Lung (tissue), 12 donors: ENCODE measurements around the gene RBM33. TPM values are rescaled to one million over a fixed set of nuclear protein-coding genes. Genes with fewer than 3 reads are reported as not detected.

ENCODE experiments used
- ATAC-seq: fragments of 200-7000 bp; cut with Tn5 transposase; one replicate; pipeline ENCODE4 v1.9.1; 2020; ENCODE audit warnings: moderate number of reproducible peaks; ENCODE audit not compliant: insufficient read depth, low FRiP score
- DNase-seq, 3 donors: peaks; one replicate each; pipeline ENCODE4 v3.0.0-alpha.2; 2013 to 2017
- H3K27ac ChIP-seq, 2 donors: one replicate each; pipeline ENCODE4 v1.5.1; 2013; ENCODE audit warnings: mild to moderate bottlenecking in 2 of 2, moderate library complexity in 2 of 2, control low read depth in 1 of 2, inconsistent platforms in 1 of 2, low read depth in 1 of 2, low read length in 1 of 2
- H3K27me3 ChIP-seq, 3 donors: one replicate each; pipeline ENCODE4 v1.5.1; 2013; ENCODE audit warnings: low read length in 2 of 3; ENCODE audit not compliant: control insufficient read depth in 3 of 3, insufficient read depth in 3 of 3
- H3K36me3 ChIP-seq, 4 donors: one replicate each; pipeline ENCODE4 v1.5.1; 2013; ENCODE audit warnings: low read length in 4 of 4, mild to moderate bottlenecking in 1 of 4, moderate library complexity in 1 of 4; ENCODE audit not compliant: control insufficient read depth in 4 of 4, insufficient read depth in 4 of 4
- H3K4me1 ChIP-seq, 5 donors: one replicate each; pipeline ENCODE4 v1.5.1; 2013; ENCODE audit warnings: low read length in 5 of 5, mild to moderate bottlenecking in 2 of 5, moderate library complexity in 1 of 5; ENCODE audit not compliant: control insufficient read depth in 5 of 5, insufficient read depth in 5 of 5
- H3K4me3 ChIP-seq: one replicate; pipeline ENCODE4 v1.5.1; 2013; ENCODE audit warnings: mild to moderate bottlenecking, control low read depth, moderate library complexity
- H3K9ac ChIP-seq, 2 donors: one replicate each; pipeline ENCODE4 v1.5.1; 2013; ENCODE audit warnings: low read length in 2 of 2, control low read depth in 1 of 2; ENCODE audit not compliant: insufficient read depth in 1 of 2
- H3K9me3 ChIP-seq, 4 donors: one replicate each; pipeline ENCODE4 v1.5.1; 2013; ENCODE audit warnings: low read length in 3 of 4, mild to moderate bottlenecking in 1 of 4, moderate library complexity in 1 of 4; ENCODE audit not compliant: control insufficient read depth in 4 of 4, insufficient read depth in 3 of 4
- CTCF ChIP-seq: IDR thresholded peaks from 2 replicates; pipeline ENCODE4 v1.5.1; 2012; ENCODE audit warnings: mild to moderate bottlenecking; ENCODE audit errors: control extremely low read depth, extremely low read depth
- WGBS, 2 donors: extraction: QIAGEN DNeasy Blood & Tissue Kit; methylation state at CpG; one replicate each; pipeline ENCODE4 v1.1.7; 2013; 5-methylcytosine and 5-hydroxymethylcytosine counted together
- polyA plus RNA-seq, 2 donors: library from polyadenylated mRNA; stranded (reverse); fragments of 200-250 nt; gene quantifications; one replicate each; pipeline ENCODE4 v1.2.1, GENCODE V29; 2013
- total RNA-seq, 2 donors: library from RNA; depleted of rRNA in 1 of 2; stranded (reverse); fragments of >200 nt in 1 of 2; gene quantifications; one replicate each; pipeline ENCODE4 v1.2.1, GENCODE V29; 2014 to 2021
- donor health status: control.
- donor health status: control.
- donor health status: Bipolar disorder and iron deficiency.
- donor health status: healthy.
- donor health status: DM: yes; HTN: yes; CAD: no.

Gene RBM33
- total and polyA plus RNA-seq, 4 donors, result 15.3 to 99.6 (median 43.2) TPM

- no peak for TF ChIP-seq CTCF
Measured at GRCh38 chr7:155698633-155699032, 54.2 kb downstream of the RBM33 start.

GRCh38 chr7:155699180-155699579, 54.7 kb downstream of the RBM33 start:
- no peak for TF ChIP-seq CTCF
- DNase-seq, result no peak

More at GRCh38 chr7:155698633-155699032, 54.2 kb downstream of the RBM33 start:
- no peak overlapping the region for H3K27ac ChIP-seq
- no peaks in the 10 kb centered on the region for H3K27me3 ChIP-seq
- H3K4me3 ChIP-seq, result no peak overlapping the region
- 46 to 95% methylated on average over 1 of the region's 1 CpG for WGBS, 2 donors
- H3K9ac ChIP-seq, result no peak overlapping the region
- no peaks in the 10 kb centered on the region for H3K9me3 ChIP-seq
- H3K4me1 ChIP-seq, result peaks cover 0 to 4% (median 0%) of the 10 kb centered on the region in 5 donors
- ATAC-seq, result no peak
- H3K36me3 ChIP-seq, result peaks cover 12 to 27% (median 16%) of the 10 kb centered on the region in 4 donors
- DNase-seq, result no peak

GRCh38 chr7:155700847-155701246, 56.4 kb downstream of the RBM33 start:
- ATAC-seq, result no peak
- Histone ChIP-seq H3K9me3 (no peaks in the 10 kb centered on the region), H3K27ac (no peak overlapping the region), H3K4me3 (no peak overlapping the region), H3K9ac (no peak overlapping the region), H3K27me3 (no peaks in the 10 kb centered on the region), H3K4me1 (peaks cover 0 to 3% (median 0%) of the 10 kb centered on the region in 5 donors), H3K36me3 (peaks cover 12 to 24% (median 16%) of the 10 kb centered on the region in 4 donors)
- TF ChIP-seq CTCF, result no peak
- WGBS, 2 donors, result 94 to 96% methylated on average over 6 of the region's 6 CpGs
- no peak for DNase-seq

More at GRCh38 chr7:155699180-155699579, 54.7 kb downstream of the RBM33 start:
- Histone ChIP-seq H3K9me3 (no peaks in the 10 kb centered on the region), H3K27ac (no peak overlapping the region), H3K4me3 (no peak overlapping the region), H3K9ac (no peak overlapping the region), H3K36me3 (peaks cover 12 to 27% (median 16%) of the 10 kb centered on the region in 4 donors), H3K4me1 (peaks cover 0 to 3% (median 0%) of the 10 kb centered on the region in 5 donors), H3K27me3 (no peaks in the 10 kb centered on the region)
- 86 to 89% methylated on average over 7 of the region's 7 CpGs for WGBS, 2 donors
- no peak for ATAC-seq
